GM19035 (cell line): ENCODE measurements around the gene PHLDB1.
"Not testable (repeated sequence)": the region's sequence is repeated elsewhere in the genome, so short reads cannot be mapped to it uniquely, and the experiment has no call there.

Source experiments
- ATAC-seq: cut with Tn5 transposase; IDR thresholded peaks from one replicate; pipeline ENCODE4 v1.9.1; 2021; ENCODE audit not compliant: unreplicated experiment

The PHLDB1 gene

DNA sequence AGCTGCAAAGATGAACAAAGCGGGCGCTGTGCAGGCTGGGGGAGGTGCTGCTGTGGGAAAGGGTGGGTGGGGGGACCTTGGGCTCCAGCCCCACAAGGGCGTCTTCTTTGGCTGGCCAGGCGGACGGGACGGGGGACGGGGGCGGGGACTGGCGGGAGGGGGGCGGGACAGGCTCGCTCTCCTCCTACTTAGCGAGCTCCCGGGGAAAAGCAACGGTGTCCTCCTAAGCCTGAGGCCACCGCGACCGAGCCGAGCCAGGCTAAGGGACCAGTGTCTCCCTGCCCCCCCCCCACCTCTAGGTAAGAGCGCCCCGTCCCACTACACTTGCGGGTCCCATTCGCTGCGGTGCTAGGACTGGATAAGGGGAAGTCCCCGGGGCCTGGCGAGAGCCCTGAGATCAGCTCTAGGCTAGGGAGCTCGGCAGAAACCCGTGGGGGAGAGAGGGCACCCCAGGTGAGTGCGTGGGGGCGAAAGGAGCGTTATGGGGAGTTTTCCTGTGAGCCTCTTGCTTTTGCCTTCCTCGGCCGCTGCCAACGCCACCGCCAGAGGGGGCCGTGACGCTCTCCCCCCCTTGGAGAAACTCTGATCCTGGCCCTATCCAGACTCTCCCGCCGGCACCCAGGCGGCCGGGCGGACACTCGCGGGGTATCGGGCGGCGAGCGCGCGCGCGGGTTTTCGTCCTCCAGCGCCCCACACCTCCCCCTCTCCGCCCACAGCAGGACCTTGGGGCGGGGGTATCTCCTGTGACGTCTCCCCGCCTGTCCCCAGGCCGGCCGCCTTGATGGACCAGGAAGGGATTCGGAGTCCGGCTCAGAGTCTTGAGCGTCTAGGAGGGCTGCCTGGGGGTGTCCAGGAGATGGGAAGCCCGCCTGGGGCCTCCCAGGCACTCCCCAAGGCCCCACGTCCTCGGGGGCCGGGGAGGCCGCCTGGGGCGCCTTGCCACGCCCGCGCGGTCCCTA, at the start of gene PHLDB1:
Gene PHLDB1 (plus strand): TSS at position 215 of the 959 bp plus-strand sequence. CDS start 6,222 bp downstream, outside the sequence.
- ATAC-seq = no peak

DNA sequence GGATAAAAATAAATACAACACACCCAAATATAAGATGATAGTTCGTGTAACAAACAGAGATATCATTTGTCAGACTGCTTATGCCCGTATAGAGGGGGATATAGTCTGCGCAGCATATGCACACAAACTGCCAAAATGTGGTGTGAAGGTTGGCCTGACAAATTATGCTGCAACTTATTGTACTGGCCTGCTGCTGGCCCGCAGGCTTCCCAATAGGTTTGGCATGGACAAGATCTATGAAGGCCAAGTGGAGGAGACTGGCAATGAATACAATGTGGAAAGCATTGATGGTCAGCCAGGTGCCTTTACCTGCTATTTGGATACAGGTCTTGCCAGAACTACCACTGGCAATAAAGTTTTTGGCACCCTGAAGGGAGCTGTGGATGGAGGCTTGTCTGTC, 46.6 kb upstream of the PHLDB1 start:
- no peak for ATAC-seq

DNA sequence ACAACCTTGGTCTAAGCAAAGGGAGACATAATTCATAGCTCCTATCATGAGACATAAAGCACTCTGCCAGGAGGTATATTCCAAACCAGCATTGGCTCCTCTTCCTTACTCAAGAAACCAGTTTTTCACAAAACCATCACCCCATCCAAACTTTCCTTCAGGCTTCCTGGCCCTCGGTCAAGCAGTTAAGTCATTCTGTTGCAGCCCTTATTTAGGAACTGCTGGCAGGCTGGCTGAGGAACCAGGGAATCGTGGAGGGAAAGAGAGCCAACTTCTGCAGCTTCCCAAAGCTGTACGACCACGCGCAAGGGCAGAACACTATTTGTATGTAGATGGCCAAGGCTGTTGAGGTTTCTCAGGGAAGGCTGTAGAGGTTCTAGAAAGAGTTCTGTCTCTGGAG, 42.4 kb upstream of the PHLDB1 start:
- no peak for ATAC-seq

DNA sequence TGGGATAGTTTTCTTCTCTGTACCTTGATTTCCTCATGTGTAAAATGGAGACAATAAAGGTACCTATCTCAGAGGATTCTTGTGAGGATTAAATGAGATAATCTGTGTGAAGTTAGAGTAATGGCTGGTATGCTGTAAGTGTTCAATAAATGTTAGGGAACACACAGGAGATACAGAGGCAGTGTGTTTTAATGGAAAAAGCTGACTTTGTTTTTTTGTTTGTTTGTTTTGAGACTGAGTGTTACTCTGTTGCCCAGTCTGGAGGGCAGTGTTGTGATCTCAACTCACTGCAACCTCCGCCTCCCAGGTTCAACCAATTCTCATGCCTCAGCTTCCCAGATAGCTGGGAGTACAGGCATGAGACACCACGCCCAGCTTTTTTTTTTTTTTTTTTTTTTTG, 37.7 kb upstream of the PHLDB1 start:
- ATAC-seq = no peak

DNA sequence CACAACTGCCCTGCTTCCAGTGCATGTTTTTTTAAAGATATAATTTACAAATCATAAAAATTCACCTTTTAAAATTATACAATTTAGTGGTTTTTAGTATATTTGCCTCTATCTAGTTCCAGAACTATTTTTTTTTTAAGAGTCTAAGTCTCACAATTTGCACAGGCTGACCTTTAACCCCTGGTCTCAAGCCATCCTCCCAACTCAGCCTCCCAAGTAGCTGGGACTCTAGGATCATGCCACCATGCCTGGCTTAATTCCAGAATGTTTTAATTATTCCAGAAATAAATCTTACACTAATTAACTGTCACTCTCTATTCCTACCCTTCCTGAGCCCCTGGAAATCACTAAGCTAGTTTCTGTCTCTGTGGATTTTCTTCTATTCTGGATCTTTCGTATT, 36.6 kb upstream of the PHLDB1 start:
- no peak for ATAC-seq

DNA sequence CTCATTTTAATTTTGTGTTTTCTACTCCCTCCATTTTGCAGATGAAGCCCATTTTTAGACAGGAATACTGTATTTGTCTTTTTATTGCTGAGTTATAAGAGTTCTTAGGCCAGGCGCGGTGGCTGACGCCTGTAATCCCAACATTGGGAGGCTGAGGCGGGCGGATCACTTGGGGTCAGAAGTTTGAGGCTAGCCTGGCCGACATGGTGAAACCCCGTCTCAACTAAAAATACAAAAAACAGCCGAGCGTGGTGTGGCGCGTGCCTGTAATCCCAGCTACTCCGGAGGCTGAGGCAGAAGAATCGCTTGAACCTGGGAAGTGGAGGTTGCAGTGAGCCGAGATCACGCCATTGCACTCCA, 35.7 kb upstream of the PHLDB1 start:
- peak; percentile 9 for ATAC-seq

DNA sequence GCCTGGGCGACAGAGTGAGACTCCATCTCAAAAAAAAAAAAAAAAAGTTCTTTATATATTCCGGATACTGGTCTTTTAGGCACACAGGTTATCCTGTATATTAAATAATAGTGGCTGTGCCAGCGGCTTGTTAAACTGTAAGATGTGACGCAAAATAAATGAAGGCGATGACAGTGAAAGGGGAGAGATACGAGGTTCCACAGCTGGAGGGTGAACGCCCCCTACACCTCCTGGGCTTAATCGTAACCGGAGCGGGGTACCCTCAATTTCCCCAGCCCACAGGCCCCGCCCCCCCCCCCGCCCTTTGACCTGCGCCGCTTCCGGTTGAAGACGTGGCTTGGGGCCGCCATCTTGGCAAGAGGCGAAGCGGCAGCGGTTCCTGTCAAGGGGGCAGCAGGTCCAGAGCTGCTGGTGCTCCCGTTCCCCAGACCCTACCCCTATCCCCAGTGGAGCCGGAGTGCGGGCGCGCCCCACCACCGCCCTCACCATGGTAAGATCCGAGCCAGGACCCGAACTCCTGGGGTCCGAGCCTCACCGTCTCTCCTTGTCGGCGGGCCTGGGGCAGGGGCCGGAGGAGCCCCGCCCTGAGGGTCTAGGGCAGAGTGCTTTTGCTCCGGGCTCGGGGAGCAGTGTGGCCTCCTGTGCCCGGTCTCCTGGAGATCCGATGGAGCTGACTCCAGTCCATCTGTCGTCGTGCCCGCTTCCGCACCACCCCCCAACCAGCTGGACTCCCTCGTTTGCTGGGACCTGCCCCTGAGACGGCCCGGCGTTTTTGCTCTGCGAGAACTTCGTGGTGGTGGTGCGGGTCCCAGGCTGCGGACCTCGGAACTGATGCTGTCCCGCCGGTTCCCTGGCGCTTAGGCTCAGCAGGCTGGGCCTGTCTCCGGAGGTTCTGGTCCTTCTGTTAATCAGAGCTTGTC, 35.1 kb upstream of the PHLDB1 start, which contains the start of gene ARCN1:
Gene ARCN1 (plus strand): TSS at position 349 of the 920 bp plus-strand sequence. CDS start 139 bp downstream, at position 488.
- ATAC-seq = peak; percentile 79

DNA sequence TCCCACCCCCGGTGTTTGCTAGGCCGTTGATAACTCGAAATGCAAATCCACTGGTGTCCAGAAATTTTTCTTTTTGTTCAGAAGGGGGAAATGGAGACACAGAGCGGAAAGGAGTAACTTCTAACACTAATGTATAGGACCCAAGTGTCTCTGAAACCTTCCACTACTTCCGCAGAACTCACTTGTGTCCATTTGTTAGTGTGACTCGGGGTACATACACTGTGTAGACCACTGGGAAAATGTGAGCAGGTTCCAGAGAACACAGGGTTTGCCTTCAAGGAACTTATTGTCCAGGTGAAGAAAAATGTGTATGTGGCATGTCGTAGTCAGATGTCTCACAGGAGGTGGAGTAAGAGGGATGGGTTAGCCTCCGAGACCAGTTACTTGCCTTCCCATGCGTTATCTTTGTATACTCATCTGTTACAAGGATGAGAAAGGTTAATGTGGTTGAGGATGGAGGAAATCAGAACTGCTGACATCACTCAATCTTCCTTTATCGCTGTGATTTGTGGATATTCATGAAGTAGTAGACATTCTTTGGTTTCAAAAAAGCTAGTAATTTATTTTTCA, 34.3 kb upstream of the PHLDB1 start:
- peak; percentile 23 for ATAC-seq

DNA sequence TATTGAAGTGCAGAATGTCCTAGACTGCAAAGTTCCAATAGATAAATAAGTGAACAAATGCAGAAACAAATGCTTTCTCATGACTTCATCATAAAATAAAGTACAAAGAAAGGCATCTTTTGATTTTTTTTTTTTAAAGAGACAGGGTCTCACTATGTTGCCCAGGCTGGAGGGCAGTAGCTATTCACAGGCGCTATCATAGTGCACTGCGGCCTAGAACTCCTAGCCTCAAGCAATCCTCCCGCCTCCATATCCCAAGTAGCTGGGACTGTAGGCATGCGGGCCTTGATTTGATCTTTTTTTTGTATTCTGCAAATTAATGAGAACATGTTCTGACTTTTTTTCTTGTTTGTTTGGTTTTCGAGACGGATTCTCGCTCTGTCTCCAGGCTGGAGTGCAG, 32.8 kb upstream of the PHLDB1 start:
- no peak for ATAC-seq

DNA sequence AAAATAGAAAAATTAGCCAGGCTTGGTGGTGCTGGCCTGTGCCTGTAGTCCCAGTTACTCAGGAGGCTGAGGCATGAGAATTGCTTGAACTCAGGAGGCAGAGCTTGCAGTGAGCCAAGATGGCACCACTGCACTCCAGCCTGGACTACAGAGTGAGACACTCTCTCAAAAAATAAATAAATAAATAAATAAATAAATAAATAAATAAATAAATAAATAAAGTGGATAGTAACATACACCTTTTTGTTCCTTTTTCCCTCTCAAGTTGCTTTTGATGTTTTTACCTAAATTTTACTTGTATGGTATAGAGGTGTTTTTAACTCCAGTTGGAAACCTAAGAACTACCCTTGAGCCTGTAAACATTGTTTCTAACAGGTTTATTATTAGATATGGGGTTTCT, 29.4 kb upstream of the PHLDB1 start:
- ATAC-seq = not testable (repeated sequence)

DNA sequence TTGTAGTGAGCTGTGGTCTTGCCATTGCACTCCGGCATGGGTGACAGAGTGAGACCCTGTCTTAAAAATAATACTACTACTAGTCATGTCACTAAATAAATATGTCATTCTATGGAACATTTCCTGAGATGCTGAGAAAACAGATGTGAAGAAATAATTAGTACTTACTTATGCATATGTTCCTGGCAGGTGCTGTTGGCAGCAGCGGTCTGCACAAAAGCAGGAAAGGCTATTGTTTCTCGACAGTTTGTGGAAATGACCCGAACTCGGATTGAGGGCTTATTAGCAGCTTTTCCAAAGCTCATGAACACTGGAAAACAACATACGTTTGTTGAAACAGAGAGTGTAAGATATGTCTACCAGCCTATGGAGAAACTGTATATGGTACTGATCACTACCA, 26.4 kb upstream of the PHLDB1 start:
- no peak for ATAC-seq

DNA sequence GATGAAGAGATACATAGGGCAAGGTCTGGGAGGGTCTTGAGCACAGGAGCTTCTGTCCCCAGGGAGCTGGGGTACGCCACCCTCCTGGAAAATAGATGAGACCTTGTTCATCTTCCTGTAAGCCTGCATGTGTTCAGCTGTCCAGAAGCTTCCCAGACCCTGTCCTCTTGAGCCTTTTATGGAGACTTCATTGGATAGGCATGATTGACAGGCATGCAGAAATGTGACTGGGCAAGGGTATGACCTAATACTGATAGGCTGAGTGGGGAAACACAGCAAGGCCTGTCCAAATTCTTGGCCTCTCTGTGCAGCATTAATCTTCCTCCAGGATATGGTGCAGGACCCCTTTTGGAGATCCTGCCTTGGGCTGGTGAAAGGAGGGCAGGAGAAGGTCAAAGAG, 19.5 kb upstream of the PHLDB1 start:
- ATAC-seq = no peak

DNA sequence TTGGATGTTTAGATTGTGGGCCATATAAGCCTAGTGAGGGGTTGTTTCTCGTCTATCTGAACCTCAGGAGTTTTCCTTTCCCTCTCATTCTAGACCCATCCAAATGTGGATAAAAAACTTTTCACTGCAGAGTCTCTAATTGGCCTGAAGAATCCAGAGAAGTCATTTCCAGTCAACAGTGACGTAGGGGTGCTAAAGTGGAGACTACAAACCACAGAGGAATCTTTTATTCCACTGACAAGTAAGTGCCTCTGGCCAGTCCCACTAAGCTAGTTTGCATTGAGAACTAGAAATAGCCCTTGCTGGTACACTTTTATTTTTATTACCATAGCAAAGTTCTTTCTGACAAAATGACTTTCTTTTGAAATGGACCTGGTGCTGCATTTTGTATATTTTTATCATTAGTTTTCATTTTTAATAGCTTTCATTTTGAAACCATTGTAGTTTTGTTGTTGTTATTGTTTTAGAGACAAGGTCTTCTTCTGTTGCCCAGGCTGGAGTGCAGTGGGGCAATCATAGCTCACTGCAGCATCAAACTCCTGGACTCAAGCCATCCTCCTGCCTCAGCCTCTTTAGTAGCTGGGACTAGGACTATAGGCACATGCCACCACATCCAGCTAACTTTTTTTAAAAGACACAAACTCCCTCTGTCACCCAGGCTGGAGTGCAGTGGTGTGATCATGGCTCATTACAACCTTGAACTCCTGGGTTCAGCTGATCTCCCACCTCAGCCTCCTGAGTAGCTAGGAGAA, 14.6 kb upstream of the PHLDB1 start:
- no peak for ATAC-seq

DNA sequence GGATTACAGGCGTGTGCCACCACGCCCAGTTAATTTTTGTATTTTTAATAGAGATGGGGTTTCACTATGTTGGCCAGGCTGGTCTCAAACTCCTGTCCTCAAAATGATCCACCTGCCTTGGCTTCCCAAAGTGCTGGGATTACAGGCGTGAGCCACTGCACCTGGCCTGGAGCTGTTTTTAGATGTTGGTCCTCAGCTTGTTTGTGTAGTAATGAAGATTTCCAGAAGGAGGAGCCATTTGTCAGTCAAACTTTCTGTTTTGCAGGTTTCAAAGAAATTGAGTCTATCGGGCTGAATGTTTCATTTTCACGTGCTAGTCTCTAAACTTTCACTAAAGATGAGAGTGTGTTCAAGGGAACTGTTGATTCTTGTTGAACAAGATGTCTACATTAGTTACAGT, 12.4 kb upstream of the PHLDB1 start:
- ATAC-seq = not testable (repeated sequence)

DNA sequence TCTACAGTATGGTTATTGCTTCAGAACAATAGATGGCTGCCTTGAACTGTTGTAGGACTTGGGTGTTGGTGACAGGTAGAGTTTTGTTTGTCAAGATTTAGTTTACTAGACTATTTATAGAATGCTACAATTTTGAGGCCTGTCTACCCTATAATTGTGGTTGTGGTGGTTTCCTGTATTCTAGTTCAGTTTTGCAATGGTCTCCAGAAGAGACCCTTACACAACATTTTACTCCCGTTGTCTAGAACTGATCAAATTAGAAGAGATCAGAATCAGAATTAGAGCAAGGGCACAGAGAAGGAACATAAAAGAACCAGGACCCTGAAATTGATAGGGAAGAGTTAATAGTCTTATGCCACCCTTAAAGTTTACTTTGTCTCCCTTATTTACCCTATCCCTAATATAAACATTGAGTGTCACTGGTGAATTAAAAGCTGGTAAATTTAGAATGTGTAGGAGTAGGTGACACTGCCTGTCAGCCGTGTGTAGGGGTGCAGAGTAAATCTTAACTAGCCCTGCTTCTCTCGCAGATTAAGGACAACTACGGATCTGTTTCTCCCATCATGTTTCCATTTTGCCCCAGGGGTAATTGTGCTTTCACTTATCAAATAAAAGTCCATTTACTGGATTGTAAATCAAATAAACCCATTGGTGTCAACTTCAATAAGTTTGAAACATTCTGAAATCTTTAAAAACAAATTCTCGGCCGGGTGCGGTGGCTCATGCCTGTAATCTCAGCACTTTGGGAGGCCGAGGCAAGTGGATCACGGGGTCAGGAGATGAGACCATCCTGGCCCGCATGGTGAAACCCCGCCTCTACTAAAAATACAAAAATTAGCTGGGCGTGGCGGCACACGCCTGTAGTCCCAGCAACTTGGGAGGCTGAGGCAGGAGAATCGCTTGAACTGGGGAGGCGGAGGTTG, 10.9 kb upstream of the PHLDB1 start:
- ATAC-seq = no peak

DNA sequence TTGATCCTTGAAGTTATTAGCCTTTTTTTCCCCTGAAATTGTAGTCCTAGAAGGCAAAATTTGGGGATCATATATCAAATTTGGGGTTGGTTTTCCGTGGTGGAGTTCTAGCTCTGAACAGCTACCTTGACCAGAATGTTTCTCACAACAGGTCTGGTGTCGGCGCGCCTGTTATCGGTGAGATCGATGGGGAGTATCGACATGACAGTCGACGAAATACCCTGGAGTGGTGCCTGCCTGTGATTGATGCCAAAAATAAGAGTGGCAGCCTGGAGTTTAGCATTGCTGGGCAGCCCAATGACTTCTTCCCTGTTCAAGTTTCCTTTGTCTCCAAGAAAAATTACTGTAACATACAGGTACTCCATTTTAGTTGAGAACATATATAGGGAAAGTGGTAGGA, 9.9 kb upstream of the PHLDB1 start:
- ATAC-seq = no peak

DNA sequence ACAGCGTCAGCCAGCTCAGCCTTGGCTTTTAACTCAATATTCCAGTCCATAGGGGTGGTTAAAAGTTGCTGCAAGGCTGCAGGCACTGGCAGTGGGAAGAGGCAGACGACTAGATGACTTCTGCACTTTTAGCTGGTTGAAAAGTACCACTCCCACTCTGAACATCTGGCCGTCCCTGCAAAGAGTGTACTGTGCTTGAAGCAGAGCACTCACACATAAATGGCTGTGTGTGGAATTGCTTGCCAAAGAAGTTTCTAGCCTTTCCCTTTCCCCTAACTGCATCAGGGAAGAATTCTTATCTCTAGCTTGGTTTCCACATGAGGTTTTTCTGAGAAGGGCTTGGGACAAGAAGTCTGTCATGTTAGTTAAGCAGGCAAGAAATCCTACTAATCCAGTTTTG, 5.1 kb upstream of the PHLDB1 start:
- no peak for ATAC-seq

DNA sequence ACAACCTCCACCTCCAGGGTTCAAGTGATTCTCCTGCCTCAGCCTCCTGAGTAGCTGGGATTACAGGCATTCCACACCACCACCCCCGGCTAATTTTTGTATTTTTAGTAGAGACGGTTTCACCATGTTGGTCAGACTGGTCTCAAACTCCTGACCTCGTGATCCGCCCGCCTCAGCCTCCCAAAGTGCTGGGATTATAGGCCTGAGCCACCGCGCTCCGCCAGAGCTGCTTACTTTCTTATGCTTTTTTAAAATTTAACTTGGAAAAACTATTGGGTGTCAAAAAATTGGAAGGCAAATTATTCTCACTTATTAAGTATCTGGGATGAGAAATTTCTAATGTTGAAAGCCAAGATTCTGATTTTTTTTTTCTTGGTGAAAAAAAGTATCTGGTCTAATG, 3.7 kb upstream of the PHLDB1 start:
- not testable (repeated sequence) for ATAC-seq

DNA sequence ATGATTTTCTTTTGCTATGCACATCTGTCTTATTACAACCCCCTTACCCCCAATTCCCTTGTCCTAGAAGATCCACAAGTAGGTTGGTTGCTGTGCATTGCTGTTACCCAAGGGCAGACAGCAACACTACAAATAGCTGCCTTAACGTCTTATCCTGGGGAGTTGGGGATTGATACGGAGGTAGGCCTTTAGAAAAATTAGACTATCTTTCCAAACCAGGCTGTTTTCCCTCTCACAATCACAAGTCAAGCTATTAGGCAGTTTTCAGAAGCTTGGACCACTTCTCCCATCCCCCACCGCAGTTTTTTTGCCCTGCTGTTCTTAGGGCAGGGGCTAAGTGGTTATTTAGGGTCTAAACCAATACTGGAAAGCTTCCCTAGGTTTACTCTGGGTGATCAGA, 2.8 kb upstream of the PHLDB1 start:
- no peak for ATAC-seq
